GM20431 (cell line): ENCODE results near the gene PPOX.

ENCODE experiments used
- in situ Hi-C: fragments of 300-500 bp; cut with MseI, MboI; formaldehyde crosslinking; loops from one replicate; pipeline ENCODE4 v1.15.0; 2020; ENCODE audit warnings: low sequenced_read_pairs; ENCODE audit not compliant: unreplicated experiment

PPOX gene

DNA sequence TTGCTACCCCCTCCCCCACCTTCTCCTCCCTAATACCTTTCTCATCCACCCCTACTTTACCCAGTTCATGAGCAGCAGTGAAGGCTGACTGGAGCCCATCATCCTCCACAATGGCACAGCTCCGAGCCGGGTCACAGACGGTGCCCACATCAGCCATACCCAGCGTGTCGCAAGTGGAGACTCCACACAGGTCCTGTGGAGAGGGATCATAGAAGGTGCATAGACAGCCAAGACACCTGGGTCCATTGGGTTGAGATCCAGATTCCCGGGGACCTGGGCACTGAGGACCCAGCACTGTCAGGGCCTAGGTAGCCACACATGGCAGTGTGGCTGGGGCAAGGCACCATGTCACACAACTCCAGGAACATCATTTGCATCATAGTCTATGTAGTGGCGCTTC lies 29.9 kb downstream of the PPOX start:
- in situ Hi-C loops: no loop called here

DNA sequence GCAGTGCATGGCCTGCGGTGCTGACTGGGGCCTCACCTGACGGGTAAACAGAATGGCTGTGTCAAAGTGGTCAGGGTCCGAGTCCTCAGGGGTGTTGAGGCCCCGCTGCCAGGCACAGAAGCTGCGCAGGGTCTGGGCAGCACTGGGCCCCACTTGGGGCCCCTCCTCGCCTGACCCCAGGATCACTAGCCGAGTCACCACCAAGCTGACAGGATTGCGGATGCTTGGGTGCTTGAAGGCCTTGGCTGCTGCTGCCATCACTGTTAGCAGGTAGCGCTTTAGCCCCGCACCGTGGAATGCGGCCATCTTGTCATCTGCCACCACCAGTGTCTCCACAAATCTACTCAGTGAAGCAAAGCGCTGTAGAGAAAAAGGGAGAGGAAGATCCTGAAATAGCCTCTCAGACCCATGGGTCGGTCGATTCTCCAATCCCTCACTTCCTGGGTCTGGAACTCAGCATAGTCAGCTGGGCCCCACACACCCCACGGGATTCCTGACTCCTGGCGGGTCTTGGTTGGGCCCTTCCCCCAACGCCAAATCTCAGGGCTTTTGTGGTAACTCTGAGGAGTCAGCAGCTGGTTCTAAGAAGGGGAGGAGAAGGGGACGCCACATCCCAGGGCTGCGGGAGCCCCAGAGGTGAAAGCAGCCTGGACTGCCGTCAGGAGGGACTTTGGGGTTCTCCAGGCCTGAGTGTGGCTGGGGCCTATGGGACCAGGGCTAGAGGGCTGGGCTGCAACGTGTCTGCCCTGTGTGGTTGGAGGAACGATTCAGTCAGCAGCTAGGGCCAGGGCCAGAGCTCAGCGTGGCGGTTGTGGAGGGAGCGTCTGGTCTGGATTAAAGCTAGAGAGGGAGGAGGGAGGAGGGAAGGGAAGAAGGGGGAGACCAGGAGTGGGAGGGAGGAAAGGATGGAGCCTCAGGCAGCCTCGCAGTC lies 30.6 kb downstream of the PPOX start:
- in situ Hi-C loops: no loop called here

DNA sequence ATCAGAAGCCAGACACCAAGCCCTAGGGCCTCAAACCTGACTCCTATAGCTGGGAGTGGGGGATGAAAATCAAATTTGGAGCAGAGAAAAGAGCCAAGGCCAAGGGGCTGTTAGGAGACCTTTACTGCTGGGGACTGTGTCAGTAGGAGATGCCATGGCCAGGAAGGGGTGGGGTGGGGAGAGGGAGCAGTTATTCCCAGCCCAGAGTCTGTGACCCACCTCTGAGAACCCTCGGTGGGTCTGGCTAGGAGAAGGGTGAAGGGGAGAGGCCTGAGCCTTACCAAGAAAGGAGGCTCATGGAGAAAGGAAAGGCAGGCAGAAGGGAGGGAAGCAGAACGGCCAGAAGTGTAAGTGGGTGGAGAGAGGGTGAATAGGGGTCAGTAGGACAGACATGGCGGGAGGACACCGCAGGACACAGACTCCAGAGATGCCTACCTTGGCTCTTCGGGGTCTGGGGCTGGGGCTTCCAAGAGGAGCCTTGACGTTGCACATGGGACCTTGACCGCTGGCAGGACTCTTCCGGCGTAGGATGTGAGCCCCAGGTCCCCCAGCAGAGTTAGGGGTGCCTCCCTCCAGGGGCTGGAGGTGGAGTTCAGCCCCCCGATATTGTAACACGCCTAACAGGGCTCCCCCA lies 31.5 kb downstream of the PPOX start:
- in situ Hi-C loops: no loop called here

GRCh38 chr1:161198194-161198896 lies 32.1 kb downstream of the PPOX start:
- in situ Hi-C loops: no loop called here

- in situ Hi-C loops: no loop called here
Observed at GRCh38 chr1:161198897-161199431, 32.7 kb downstream of the PPOX start, which contains the start of gene ADAMTS4. TSS of gene ADAMTS4 (minus strand) at chr1:161199054. CDS start at chr1:161198627, 427 bp downstream.

- in situ Hi-C loops: no loop called here
Observed at GRCh38 chr1:161199506-161200139, 33.4 kb downstream of the PPOX start.

GRCh38 chr1:161200421-161200991 lies 34.3 kb downstream of the PPOX start:
- in situ Hi-C loops: no loop called here

- in situ Hi-C loops: no loop called here
Observed at GRCh38 chr1:161200992-161201835, 35.0 kb downstream of the PPOX start.

- in situ Hi-C loops: no loop called here
Observed at GRCh38 chr1:161201836-161202712, 35.8 kb downstream of the PPOX start, which contains the start of gene NDUFS2. TSS of gene NDUFS2 (plus strand) at chr1:161202367. CDS start at chr1:161202386, 19 bp downstream.

GRCh38 chr1:161206411-161207140 lies 40.4 kb downstream of the PPOX start:
- in situ Hi-C loops: no loop called here

GRCh38 chr1:161207173-161207572 lies 40.9 kb downstream of the PPOX start:
- in situ Hi-C loops: no loop called here

- in situ Hi-C loops: no loop called here
Observed at GRCh38 chr1:161209790-161210409, 43.7 kb downstream of the PPOX start.

DNA sequence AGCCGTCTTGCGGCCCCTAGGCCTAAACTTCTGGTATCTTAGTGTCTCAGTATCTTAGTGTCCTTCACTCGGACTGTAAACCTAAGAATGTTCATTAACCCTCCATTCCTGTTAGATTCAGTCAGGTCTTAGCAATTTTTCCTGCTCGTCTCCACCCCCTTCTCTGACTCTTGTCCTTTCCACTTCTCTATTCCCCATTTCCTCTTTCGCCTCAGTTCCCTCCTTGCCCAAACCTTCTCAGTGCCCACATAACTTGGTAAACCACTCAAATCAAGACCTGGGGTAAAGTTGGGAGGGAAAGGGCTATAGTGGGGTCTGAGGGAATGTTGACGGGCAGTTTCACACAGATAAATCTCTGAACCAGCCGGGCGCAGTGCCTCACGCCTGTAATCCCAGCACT lies 48.1 kb downstream of the PPOX start:
- in situ Hi-C loops: no loop called here

- in situ Hi-C loops: no loop called here
Observed at GRCh38 chr1:161215076-161215475, 48.9 kb downstream of the PPOX start, which contains the start of gene FCER1G. TSS of gene FCER1G (plus strand) at chr1:161215295. CDS start at chr1:161215322, 27 bp downstream.

DNA sequence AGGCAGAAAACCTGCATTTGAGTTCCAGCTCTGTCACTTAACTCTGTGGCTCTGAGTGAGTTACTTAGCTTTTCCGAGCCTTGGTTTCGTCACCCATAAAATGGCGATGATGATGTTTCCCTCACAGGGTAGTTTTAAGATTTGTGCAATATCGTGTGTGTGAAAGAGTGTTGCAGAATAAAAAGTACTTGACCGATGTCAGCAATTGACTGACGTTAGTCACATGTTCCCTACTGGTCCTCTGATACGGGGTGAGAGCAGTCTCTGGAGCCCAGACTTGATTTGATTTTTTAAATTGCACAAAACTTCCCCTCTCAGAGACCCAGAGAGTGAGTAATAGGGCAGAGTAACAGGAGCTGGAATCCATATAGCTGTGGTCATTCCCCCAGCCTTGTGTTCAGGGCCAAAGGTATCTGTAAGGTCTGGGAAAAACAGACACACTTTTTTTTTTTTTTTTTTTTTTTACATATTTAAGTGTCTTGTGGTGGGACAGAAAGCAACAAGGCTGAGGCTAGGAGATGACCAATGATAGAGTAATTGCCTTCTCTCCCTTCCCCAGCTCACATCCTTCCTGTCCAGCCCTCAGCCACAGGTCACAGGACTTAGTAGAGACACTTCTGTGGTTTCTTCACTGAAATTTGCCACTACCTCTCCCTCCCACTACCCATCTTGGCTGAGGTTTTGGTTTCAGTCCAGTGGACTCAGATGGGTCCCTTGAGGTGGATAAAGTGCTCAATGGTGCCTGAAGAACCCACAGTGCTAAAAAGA lies 50.9 kb downstream of the PPOX start:
- in situ Hi-C loops: no loop called here

DNA sequence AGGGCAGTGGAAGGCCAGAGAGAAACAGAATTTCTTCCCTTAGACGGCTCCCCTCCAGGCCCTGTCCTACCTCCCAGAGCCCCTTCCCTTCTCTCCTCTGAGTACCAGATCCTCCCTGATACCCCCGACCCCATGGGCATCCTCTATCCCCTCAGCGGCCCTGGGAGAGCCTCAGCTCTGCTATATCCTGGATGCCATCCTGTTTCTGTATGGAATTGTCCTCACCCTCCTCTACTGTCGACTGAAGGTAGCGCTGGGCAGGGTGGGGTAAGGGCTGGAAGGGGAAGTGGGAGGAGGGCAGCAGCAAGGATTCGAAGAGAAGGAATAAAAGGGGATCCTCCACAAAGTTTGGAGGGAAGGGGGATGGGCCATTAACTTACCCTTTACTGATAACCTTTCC lies 51.6 kb downstream of the PPOX start:
- in situ Hi-C loops: no loop called here
